IMR-90 (cell line): ENCODE measurements around the gene IGDCC3. TPM values are rescaled to one million over a fixed set of nuclear protein-coding genes. Genes with fewer than 3 reads are reported as not detected.
A peak's percentile ranks its signal among the peaks of the same experiment; 100 is the strongest.

Experiments used
- ATAC-seq: fragments of 200-7000 bp; cut with Tn5 transposase; 2 replicates; pipeline ENCODE4 v1.9.1; 2020; ENCODE audit warnings: low read depth, mild to moderate bottlenecking, moderate library complexity
- BruUV-seq: library from RNA; stranded (reverse); fragments of 400-500 nt; replicated peaks from 2 replicates; lab custom pipeline; 2021; lab: Mats Ljungman, UMichigan
- CTCF ChIA-PET: fragments of 300-600 bp; formaldehyde crosslinking; extraction: SDS; loops from one replicate; lab custom pipeline; 2021; ENCODE audit warnings: antibody characterized with exemption; lab: Yijun Ruan, JAX
- POLR2A ChIA-PET: fragments of 300-600 bp; sonication (Branson Sonifier 250); formaldehyde crosslinking; loops from one replicate; lab custom pipeline; 2022; ENCODE audit warnings: antibody characterized with exemption; ENCODE audit not compliant: unreplicated experiment; lab: Charles Lee
- DNase-seq: peaks from one replicate; pipeline ENCODE4 v3.0.0; 2013
- H2AFZ ChIP-seq: replicated peaks from 2 replicates; pipeline ENCODE3; 2013; ENCODE audit warnings: low read length, mild to moderate bottlenecking; ENCODE audit not compliant: poor library complexity
- H2AK5ac ChIP-seq: 2 replicates; pipeline ENCODE4 v1.6.1; 2013; ENCODE audit warnings: low read depth, low read length, inconsistent platforms
- H2AK9ac ChIP-seq: replicated peaks from 2 replicates; pipeline ENCODE3; 2013; ENCODE audit warnings: mild to moderate bottlenecking, low read depth, low read length, moderate library complexity; ENCODE audit not compliant: poor library complexity
- H2BK120ac ChIP-seq: 2 replicates; pipeline ENCODE4 v1.6.1; 2013; ENCODE audit warnings: low read depth, low read length, inconsistent platforms
- H2BK15ac ChIP-seq: 3 replicates; pipeline ENCODE4 v1.6.1; 2013; ENCODE audit warnings: low read depth, low read length, inconsistent platforms
- H2BK20ac ChIP-seq: 2 replicates; pipeline ENCODE4 v1.6.1; 2013; ENCODE audit warnings: low read depth, mild to moderate bottlenecking, inconsistent platforms, low read length, moderate library complexity
- H2BK5ac ChIP-seq: 2 replicates; pipeline ENCODE4 v1.6.1; 2013; ENCODE audit warnings: mild to moderate bottlenecking, low read depth, low read length, inconsistent platforms; ENCODE audit not compliant: poor library complexity, severe bottlenecking
- H3K14ac ChIP-seq: replicated peaks from 2 replicates; pipeline ENCODE4 v1.6.1; 2013; ENCODE audit warnings: low read depth, low read length, inconsistent platforms
- H3K18ac ChIP-seq: 2 replicates; pipeline ENCODE4 v1.6.1; 2013; ENCODE audit warnings: low read depth, low read length, control low read depth
- H3K23ac ChIP-seq: 2 replicates; pipeline ENCODE4 v1.6.1; 2013; ENCODE audit warnings: low read depth, low read length, inconsistent platforms
- H3K27ac ChIP-seq: 2 replicates; pipeline ENCODE4 v1.5.1; 2013; ENCODE audit warnings: mild to moderate bottlenecking, control low read depth, low read length; ENCODE audit not compliant: insufficient read depth
- H3K27me3 ChIP-seq: 2 replicates; pipeline ENCODE4 v1.6.1; 2013; ENCODE audit warnings: low read length; ENCODE audit not compliant: control insufficient read depth, insufficient read depth
- H3K36me3 ChIP-seq: 2 replicates; pipeline ENCODE4 v1.6.1; 2013; ENCODE audit warnings: low read length, mixed read lengths; ENCODE audit not compliant: control insufficient read depth, insufficient read depth
- H3K4ac ChIP-seq: 2 replicates; pipeline ENCODE4 v1.6.1; 2013; ENCODE audit warnings: low read depth, low read length, inconsistent platforms
- H3K4me1 ChIP-seq: 2 replicates; pipeline ENCODE4 v1.6.1; 2013; ENCODE audit warnings: low read length, mixed read lengths; ENCODE audit not compliant: control insufficient read depth, insufficient read depth
- H3K4me2 ChIP-seq: 2 replicates; pipeline ENCODE4 v1.6.1; 2013; ENCODE audit warnings: low read depth, mild to moderate bottlenecking, control low read depth, low read length, moderate library complexity
- H3K4me3 ChIP-seq: 2 replicates; pipeline ENCODE4 v1.5.1; 2013; ENCODE audit warnings: low read depth, mild to moderate bottlenecking, control low read depth, low read length, moderate library complexity; ENCODE audit not compliant: insufficient read depth
- H3K56ac ChIP-seq: 2 replicates; pipeline ENCODE4 v1.6.1; 2013; ENCODE audit warnings: low read length, inconsistent platforms; ENCODE audit not compliant: insufficient read depth; ENCODE audit errors: extremely low read depth
- H3K79me1 ChIP-seq, 2 experiments: 2 replicates each; pipeline ENCODE4 v1.6.1; 2013; ENCODE audit warnings: low read length in 2 of 2, inconsistent platforms in 1 of 2, low read depth in 1 of 2
- H3K9ac ChIP-seq: 2 replicates; pipeline ENCODE4 v1.6.1; 2013; ENCODE audit warnings: low read depth, low read length, control low read depth
- H3K9me1 ChIP-seq: 2 replicates; pipeline ENCODE4 v1.6.1; 2013; ENCODE audit warnings: low read length, inconsistent platforms; ENCODE audit not compliant: insufficient read depth
- H3K9me3 ChIP-seq: 2 replicates; pipeline ENCODE4 v1.6.1; 2013; ENCODE audit warnings: low read length; ENCODE audit not compliant: control insufficient read depth, insufficient read depth
- H4K20me1 ChIP-seq: 2 replicates; pipeline ENCODE4 v1.6.1; 2013; ENCODE audit warnings: low read length, inconsistent platforms; ENCODE audit not compliant: insufficient read depth
- H4K5ac ChIP-seq: 2 replicates; pipeline ENCODE4 v1.6.1; 2013; ENCODE audit warnings: mild to moderate bottlenecking, low read depth, low read length, control low read depth
- H4K8ac ChIP-seq, 2 experiments: 2 replicates each; pipeline ENCODE4 v1.6.1; 2013; ENCODE audit warnings: low read depth in 2 of 2, low read length in 2 of 2, control low read depth in 1 of 2, inconsistent platforms in 1 of 2
- H4K91ac ChIP-seq: 2 replicates; pipeline ENCODE4 v1.6.1; 2013; ENCODE audit warnings: low read depth, low read length, inconsistent platforms; ENCODE audit not compliant: insufficient read depth
- BHLHE40 ChIP-seq: fragments of 150-350 bp; IDR thresholded peaks from 2 replicates; pipeline ENCODE4 v1.6.1; 2016; ENCODE audit warnings: mild to moderate bottlenecking, low read depth, low read length
- CEBPB ChIP-seq: IDR thresholded peaks from 2 replicates; pipeline ENCODE4 v1.6.1; 2012; ENCODE audit warnings: low read depth, low read length, improper control_type of control experiment
- CHD1 ChIP-seq: IDR thresholded peaks from 2 replicates; pipeline ENCODE4 v1.6.1; 2012; ENCODE audit warnings: low read depth, low read length, improper control_type of control experiment
- FOS ChIP-seq: fragments of 150-350 bp; IDR thresholded peaks from 2 replicates; pipeline ENCODE4 v1.6.1; 2016; ENCODE audit warnings: low read depth, low read length
- MAFK ChIP-seq: IDR thresholded peaks from 2 replicates; pipeline ENCODE4 v1.6.1; 2012; ENCODE audit warnings: low read depth, low read length, improper control_type of control experiment
- MAZ ChIP-seq: IDR thresholded peaks from 2 replicates; pipeline ENCODE4 v1.6.1; 2012; ENCODE audit warnings: low read depth, mild to moderate bottlenecking, low read length, improper control_type of control experiment, moderate library complexity, borderline replicate concordance
- MXI1 ChIP-seq: IDR thresholded peaks from 2 replicates; pipeline ENCODE4 v1.6.1; 2012; ENCODE audit warnings: low read depth, mild to moderate bottlenecking, low read length, moderate library complexity, borderline replicate concordance
- NFE2L2 ChIP-seq: fragments of 150-350 bp; IDR thresholded peaks from 2 replicates; pipeline ENCODE4 v1.6.1; 2016; ENCODE audit warnings: low read depth, mild to moderate bottlenecking, low read length
- POLR2A ChIP-seq: IDR thresholded peaks from 2 replicates; pipeline ENCODE4 v1.6.1; 2012; ENCODE audit warnings: mild to moderate bottlenecking, low read depth, low read length
- RAD21 ChIP-seq: IDR thresholded peaks from 2 replicates; pipeline ENCODE4 v1.6.1; 2012; ENCODE audit warnings: low read length, improper control_type of control experiment
- RCOR1 ChIP-seq: IDR thresholded peaks from 2 replicates; pipeline ENCODE4 v1.6.1; 2012; ENCODE audit warnings: mild to moderate bottlenecking, low read length, improper control_type of control experiment; ENCODE audit not compliant: insufficient replicate concordance
- RFX5 ChIP-seq: IDR thresholded peaks from 2 replicates; pipeline ENCODE4 v1.8.0; 2012; ENCODE audit warnings: low read depth, mild to moderate bottlenecking, low read length, moderate library complexity
- SMC3 ChIP-seq: fragments of 150-350 bp; IDR thresholded peaks from 2 replicates; pipeline ENCODE4 v1.6.1; 2016; ENCODE audit warnings: low read depth, mild to moderate bottlenecking, antibody characterized with exemption, low read length, moderate library complexity
- USF2 ChIP-seq: fragments of 150-350 bp; IDR thresholded peaks from 2 replicates; pipeline ENCODE4 v1.6.1; 2017; ENCODE audit warnings: mild to moderate bottlenecking, antibody characterized with exemption, low read length, low read depth
- WGBS, 2 experiments: methylation state at CpG; one replicate each; pipeline versions ENCODE4 v1.1.5 to v1.1.7; 2013; ENCODE audit warnings: missing lambda C conversion rate in 2 of 2; ENCODE audit not compliant: insufficient read length in 1 of 2; ENCODE audit errors: extremely low coverage in 2 of 2; 5-methylcytosine and 5-hydroxymethylcytosine counted together
- dilution Hi-C: fragments of 300-500 bp; cut with HindIII; formaldehyde crosslinking; loops from one replicate; pipeline ENCODE4 v1.14.3; 2018; ENCODE audit warnings: low sequenced_read_pairs; ENCODE audit not compliant: unreplicated experiment
- in situ Hi-C: fragments of 300-500 bp; cut with MboI; formaldehyde crosslinking; loops from 3 replicates; pipeline ENCODE4 v1.14.3; 2019; ENCODE audit warnings: low sequenced_read_pairs, inconsistent platforms, mixed read lengths
- intact Hi-C: fragments of 100-400 bp; cut with micrococcal nuclease; formaldehyde crosslinking; loops from 2 replicates; pipeline ENCODE4 v1.10.0; 2022
- polyA plus RNA-seq, 3 experiments: library from polyadenylated mRNA; depleted of rRNA; stranded (reverse); fragments of >200 nt; gene quantifications; 2 replicates each; pipeline ENCODE4 v1.2.3, GENCODE V29; 2012; ENCODE audit warnings: low replicate concordance in 1 of 3
- total RNA-seq: library from RNA; depleted of rRNA; stranded (reverse); fragments of >200 nt; gene quantifications from 2 replicates; pipeline ENCODE4 v1.2.3, GENCODE V29; 2012
- TF ChIP-seq, protein P1 (sequence below): conservative IDR thresholded peaks from 2 replicates; pipeline ENCODE4 v1.5.1; 2012; ENCODE audit warnings: mild to moderate bottlenecking, low read depth, low read length, improper control_type of control experiment
- TF ChIP-seq, protein P2 (sequence below): fragments of 150-350 bp; IDR thresholded peaks from 2 replicates; pipeline ENCODE4 v1.6.1; 2016; ENCODE audit warnings: low read depth, mild to moderate bottlenecking, low read length, moderate library complexity, borderline replicate concordance

Gene IGDCC3
- total and polyA plus RNA-seq, 2 of the 4 experiments (the other 2 are of a cell fraction), result 0.18 to 0.19 TPM

DNA sequence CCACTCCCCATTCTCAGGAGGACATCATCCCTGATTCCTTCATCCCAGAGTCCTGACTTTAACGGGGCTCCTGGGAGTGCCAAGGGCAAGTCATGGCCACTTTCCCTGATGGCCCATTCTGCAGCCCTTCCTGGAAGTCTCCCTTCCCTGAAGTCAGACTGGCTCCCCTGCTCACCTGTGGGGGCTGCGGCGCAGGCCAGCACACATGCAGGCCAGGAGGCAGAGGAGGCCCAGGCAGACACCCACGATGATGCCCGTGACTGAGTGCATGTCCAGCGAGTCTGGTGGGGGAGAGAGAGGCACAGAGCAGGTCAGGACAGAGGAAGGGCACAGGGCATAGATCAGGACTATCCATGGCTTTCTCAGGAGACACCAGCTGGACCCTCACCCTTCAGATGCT lies 8.6 kb upstream of the IGDCC3 start:
- no TSS peak for BruUV-seq
- intact Hi-C loops (no loop called here), in situ Hi-C loops (loop anchor here (10.0 kb wide), 1 partner anchor 192 kb away; no protein-coding TSS in a partner anchor), dilution Hi-C loops (no loop called here)
- H3K27ac ChIP-seq, result no peak overlapping the region
- no peaks in the 10 kb centered on the region for H3K9me3 ChIP-seq
- ChIA-PET CTCF (interaction anchor here (0.8 to 1.9 kb wide), 6 partner anchors 14 to 77 kb away, joined by 3 to 20 read pairs (median 4); no protein-coding TSS in a partner anchor), POLR2A (no interaction called here)
- no peak overlapping the region for H2BK20ac ChIP-seq
- no peak overlapping the region for H2BK5ac ChIP-seq
- H3K56ac ChIP-seq, result no peak overlapping the region
- H3K36me3 ChIP-seq, result peaks cover 3% of the 10 kb centered on the region; the same call in 1 of the 2 replicates
- H3K27me3 ChIP-seq, result peaks cover 15% of the 10 kb centered on the region
- no peak overlapping the region for H3K4ac ChIP-seq
- no peak for DNase-seq
- H3K9ac ChIP-seq, result no peak overlapping the region
- no peak overlapping the region for H2AK5ac ChIP-seq
- no peaks in the 10 kb centered on the region for H4K20me1 ChIP-seq
- TF ChIP-seq MAFK (no peak), USF2 (no peak), RCOR1 (no peak), NFE2L2 (no peak), CEBPB (no peak), MAZ (no peak), CHD1 (no peak), POLR2A (no peak), BHLHE40 (no peak), SMC3 (no peak), RFX5 (no peak), RAD21 (no peak), FOS (no peak), MXI1 (no peak)
- TF ChIP-seq, protein P1, sequence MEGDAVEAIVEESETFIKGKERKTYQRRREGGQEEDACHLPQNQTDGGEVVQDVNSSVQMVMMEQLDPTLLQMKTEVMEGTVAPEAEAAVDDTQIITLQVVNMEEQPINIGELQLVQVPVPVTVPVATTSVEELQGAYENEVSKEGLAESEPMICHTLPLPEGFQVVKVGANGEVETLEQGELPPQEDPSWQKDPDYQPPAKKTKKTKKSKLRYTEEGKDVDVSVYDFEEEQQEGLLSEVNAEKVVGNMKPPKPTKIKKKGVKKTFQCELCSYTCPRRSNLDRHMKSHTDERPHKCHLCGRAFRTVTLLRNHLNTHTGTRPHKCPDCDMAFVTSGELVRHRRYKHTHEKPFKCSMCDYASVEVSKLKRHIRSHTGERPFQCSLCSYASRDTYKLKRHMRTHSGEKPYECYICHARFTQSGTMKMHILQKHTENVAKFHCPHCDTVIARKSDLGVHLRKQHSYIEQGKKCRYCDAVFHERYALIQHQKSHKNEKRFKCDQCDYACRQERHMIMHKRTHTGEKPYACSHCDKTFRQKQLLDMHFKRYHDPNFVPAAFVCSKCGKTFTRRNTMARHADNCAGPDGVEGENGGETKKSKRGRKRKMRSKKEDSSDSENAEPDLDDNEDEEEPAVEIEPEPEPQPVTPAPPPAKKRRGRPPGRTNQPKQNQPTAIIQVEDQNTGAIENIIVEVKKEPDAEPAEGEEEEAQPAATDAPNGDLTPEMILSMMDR, result no peak
- TF ChIP-seq, protein P2, sequence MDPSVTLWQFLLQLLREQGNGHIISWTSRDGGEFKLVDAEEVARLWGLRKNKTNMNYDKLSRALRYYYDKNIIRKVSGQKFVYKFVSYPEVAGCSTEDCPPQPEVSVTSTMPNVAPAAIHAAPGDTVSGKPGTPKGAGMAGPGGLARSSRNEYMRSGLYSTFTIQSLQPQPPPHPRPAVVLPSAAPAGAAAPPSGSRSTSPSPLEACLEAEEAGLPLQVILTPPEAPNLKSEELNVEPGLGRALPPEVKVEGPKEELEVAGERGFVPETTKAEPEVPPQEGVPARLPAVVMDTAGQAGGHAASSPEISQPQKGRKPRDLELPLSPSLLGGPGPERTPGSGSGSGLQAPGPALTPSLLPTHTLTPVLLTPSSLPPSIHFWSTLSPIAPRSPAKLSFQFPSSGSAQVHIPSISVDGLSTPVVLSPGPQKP, result no peak
- no peak overlapping the region for H2BK120ac ChIP-seq
- H2BK15ac ChIP-seq, result no peak overlapping the region
- peak overlapping the region; percentile 13 for H2AFZ ChIP-seq
- no peak overlapping the region for H3K18ac ChIP-seq
- H4K8ac ChIP-seq, result no peak overlapping the region
- H4K91ac ChIP-seq, result no peak overlapping the region
- H4K5ac ChIP-seq, result no peak overlapping the region
- H3K23ac ChIP-seq, result no peak overlapping the region
- no peak for ATAC-seq
- no peak overlapping the region for H2AK9ac ChIP-seq
- no peak overlapping the region for H3K14ac ChIP-seq
- H3K4me2 ChIP-seq, result no peak overlapping the region
- 44% methylated on average over 3 of the region's 6 CpGs; no CpG with 5 or more reads in 1 of the 2 experiments for WGBS, 2 experiments
- H3K4me1 ChIP-seq, result peaks cover 2% of the 10 kb centered on the region; the same call in 1 of the 2 replicates
- no peaks in the 10 kb centered on the region for H3K79me1 ChIP-seq
- no peaks in the 10 kb centered on the region for H3K9me1 ChIP-seq
- no peak overlapping the region for H3K4me3 ChIP-seq
